Activated CD8-positive, alpha-beta memory T cell treated with anti-CD3 and anti-CD28 coated beads, Interleukin-2, amount 50 U/mL, for 1 hour (primary cell): ENCODE data around the gene GUCY1A2.
"Not testable (repeated sequence)": the region's sequence is repeated elsewhere in the genome, so short reads cannot be mapped to it uniquely, and the experiment has no call there.

Source experiments
- DNase-seq: peaks from one replicate; pipeline ENCODE4 v3.0.0-alpha.2; 2020; ENCODE audit errors: extremely low read depth

GUCY1A2 gene

GRCh38 chr11:107018219-107018901, at the start of gene GUCY1A2:
Gene GUCY1A2, minus strand, starts transcription at chr11:107018476. Its CDS starts 421 bp downstream, at chr11:107018055.
- DNase-seq: no peak

GRCh38 chr11:107054391-107054790, 36.1 kb upstream of the GUCY1A2 start:
- DNase-seq: no peak

- not testable (repeated sequence) for DNase-seq
Measured at GRCh38 chr11:107051332-107051731, 33.1 kb upstream of the GUCY1A2 start.

GRCh38 chr11:107050899-107051298, 32.6 kb upstream of the GUCY1A2 start:
- not testable (repeated sequence) for DNase-seq

- DNase-seq: no peak
Measured at GRCh38 chr11:107050121-107050520, 31.8 kb upstream of the GUCY1A2 start.

GRCh38 chr11:107044503-107044902, 26.2 kb upstream of the GUCY1A2 start:
- no peak for DNase-seq

GRCh38 chr11:107043242-107044006, 25.1 kb upstream of the GUCY1A2 start:
- no peak for DNase-seq

- no peak for DNase-seq
Measured at GRCh38 chr11:107042748-107043147, 24.5 kb upstream of the GUCY1A2 start.

GRCh38 chr11:107041088-107041444, 22.8 kb upstream of the GUCY1A2 start:
- DNase-seq: no peak

- DNase-seq: no peak
Measured at GRCh38 chr11:107040433-107041087, 22.3 kb upstream of the GUCY1A2 start.

GRCh38 chr11:107025673-107026072, 7.4 kb upstream of the GUCY1A2 start:
- DNase-seq: no peak

- no peak for DNase-seq
Measured at GRCh38 chr11:107020594-107020993, 2.3 kb upstream of the GUCY1A2 start.

- DNase-seq: no peak
Measured at GRCh38 chr11:107018902-107019493, 722 bp upstream of the GUCY1A2 start.

GRCh38 chr11:107017433-107018218, 650 bp downstream of the GUCY1A2 start:
- no peak for DNase-seq

GRCh38 chr11:107017104-107017432, 1.2 kb downstream of the GUCY1A2 start:
- DNase-seq: no peak

GRCh38 chr11:107014871-107015270, 3.4 kb downstream of the GUCY1A2 start:
- DNase-seq: no peak

- DNase-seq: no peak
Measured at GRCh38 chr11:107011977-107012376, 6.3 kb downstream of the GUCY1A2 start.

- no peak for DNase-seq
Measured at GRCh38 chr11:107009190-107009589, 9.1 kb downstream of the GUCY1A2 start.

- DNase-seq: no peak
Measured at GRCh38 chr11:107006076-107006833, 12.0 kb downstream of the GUCY1A2 start.

GRCh38 chr11:106999196-106999595, 19.1 kb downstream of the GUCY1A2 start:
- DNase-seq: no peak

- no peak for DNase-seq
Measured at GRCh38 chr11:106998916-106999188, 19.4 kb downstream of the GUCY1A2 start.
